ENCODE results near the gene CHST11. TPM values are rescaled to one million over a fixed set of nuclear protein-coding genes. Genes with fewer than 3 reads are reported as not detected.

CHST11 gene
- total and polyA plus RNA-seq, 9 of the 15 experiments (the other 6 are each of a cell fraction or from before 2014, with no cell fraction given), result 2.3 to 38.7 (median 15.0) TPM

DNA sequence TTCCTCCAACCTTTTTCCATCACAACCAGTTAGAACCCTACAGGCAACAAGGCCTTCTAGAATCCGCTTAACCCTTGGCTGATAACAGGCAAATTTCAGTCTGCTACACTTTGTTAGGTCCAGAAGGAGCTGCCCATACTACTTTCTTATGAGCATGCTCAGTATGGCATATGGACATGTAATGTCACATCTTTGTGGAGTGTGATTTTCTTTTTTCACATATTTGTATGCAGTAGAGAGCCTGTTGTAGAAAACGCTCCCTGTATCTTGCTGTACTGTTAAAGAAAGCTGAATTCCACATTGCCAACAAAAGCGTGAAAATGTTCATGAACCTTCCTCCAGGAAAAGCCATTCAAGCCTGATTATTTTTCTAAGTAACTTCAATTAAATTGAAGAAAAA is 304.9 kb downstream of the CHST11 start (continued):
- TF ChIP-seq, protein P1, sequence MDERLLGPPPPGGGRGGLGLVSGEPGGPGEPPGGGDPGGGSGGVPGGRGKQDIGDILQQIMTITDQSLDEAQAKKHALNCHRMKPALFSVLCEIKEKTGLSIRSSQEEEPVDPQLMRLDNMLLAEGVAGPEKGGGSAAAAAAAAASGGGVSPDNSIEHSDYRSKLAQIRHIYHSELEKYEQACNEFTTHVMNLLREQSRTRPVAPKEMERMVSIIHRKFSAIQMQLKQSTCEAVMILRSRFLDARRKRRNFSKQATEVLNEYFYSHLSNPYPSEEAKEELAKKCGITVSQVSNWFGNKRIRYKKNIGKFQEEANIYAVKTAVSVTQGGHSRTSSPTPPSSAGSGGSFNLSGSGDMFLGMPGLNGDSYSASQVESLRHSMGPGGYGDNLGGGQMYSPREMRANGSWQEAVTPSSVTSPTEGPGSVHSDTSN (CRISPR knock-in tag; IDR thresholded peaks at IDR 0.05; ENCODE audit: low read depth), result no peak
- TF ChIP-seq, protein P1 (tag; conservative IDR thresholded peaks at IDR 0.05; ENCODE audit: low read depth), result no peak
- TF ChIP-seq MYC (IDR thresholded peaks at IDR 0.05; ENCODE audit: low read depth, low read length) (no peak), MYC (CRISPR knock-in tag; IDR thresholded peaks at IDR 0.05; ENCODE audit: borderline replicate concordance, low read depth) (no peak), ILK (tag; IDR thresholded peaks at IDR 0.05; ENCODE audit: borderline replicate concordance, low read depth) (no peak), SNIP1 (IDR thresholded peaks at IDR 0.05; ENCODE audit: low read depth) (no peak), CHD4 (IDR thresholded peaks at IDR 0.05; ENCODE audit: insufficient read depth, insufficient replicate concordance, low read depth, low read length, poor library complexity, severe bottlenecking) (no peak), ZBTB7A (IDR thresholded peaks at IDR 0.05; ENCODE audit: borderline replicate concordance, control insufficient read depth, low read depth, low read length) (no peak), MCM2 (IDR thresholded peaks at IDR 0.05; ENCODE audit: low read depth) (no peak), YBX1 (IDR thresholded peaks at IDR 0.05) (no peak), RBM25 (IDR thresholded peaks at IDR 0.05; ENCODE audit: low read depth, low read length, severe bottlenecking) (no peak), RHOXF2B (CRISPR knock-in tag; conservative IDR thresholded peaks at IDR 0.05) (no peak)
- TF ChIP-seq, protein P2, sequence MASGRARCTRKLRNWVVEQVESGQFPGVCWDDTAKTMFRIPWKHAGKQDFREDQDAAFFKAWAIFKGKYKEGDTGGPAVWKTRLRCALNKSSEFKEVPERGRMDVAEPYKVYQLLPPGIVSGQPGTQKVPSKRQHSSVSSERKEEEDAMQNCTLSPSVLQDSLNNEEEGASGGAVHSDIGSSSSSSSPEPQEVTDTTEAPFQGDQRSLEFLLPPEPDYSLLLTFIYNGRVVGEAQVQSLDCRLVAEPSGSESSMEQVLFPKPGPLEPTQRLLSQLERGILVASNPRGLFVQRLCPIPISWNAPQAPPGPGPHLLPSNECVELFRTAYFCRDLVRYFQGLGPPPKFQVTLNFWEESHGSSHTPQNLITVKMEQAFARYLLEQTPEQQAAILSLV (tag; IDR thresholded peaks at IDR 0.05), result no peak
